Osteoblast (primary cell): ENCODE data around the gene CHTF18. TPM values are rescaled to one million over a fixed set of nuclear protein-coding genes. Genes with fewer than 3 reads are reported as not detected.

Source experiments
- DNase-seq: peaks from one replicate; pipeline ENCODE4 v3.0.0; 2011; ENCODE audit warnings: low spot score, mixed read lengths; ENCODE audit not compliant: insufficient read length; ENCODE audit errors: missing footprints
- H2AFZ ChIP-seq: 2 replicates; pipeline ENCODE4 v1.6.0; 2011; ENCODE audit warnings: mild to moderate bottlenecking, low read length
- H3K27ac ChIP-seq: 2 replicates; pipeline ENCODE4 v1.5.1; 2011; ENCODE audit warnings: mild to moderate bottlenecking, low read depth, low read length, moderate library complexity
- H3K27me3 ChIP-seq: 2 replicates; pipeline ENCODE4 v1.6.0; 2012; ENCODE audit warnings: mild to moderate bottlenecking, control low read depth, inconsistent platforms, low read length, moderate library complexity; ENCODE audit not compliant: insufficient read depth
- H3K36me3 ChIP-seq: 2 replicates; pipeline ENCODE4 v1.5.1; 2011; ENCODE audit warnings: mild to moderate bottlenecking, low read length, control low read depth, moderate library complexity; ENCODE audit not compliant: insufficient read depth
- H3K4me1 ChIP-seq: 2 replicates; pipeline ENCODE4 v1.5.1; 2011; ENCODE audit warnings: mild to moderate bottlenecking, low read length, control low read depth, moderate library complexity; ENCODE audit not compliant: insufficient read depth
- H3K4me2 ChIP-seq: 2 replicates; pipeline ENCODE4 v1.6.0; 2011; ENCODE audit warnings: mild to moderate bottlenecking, low read length; ENCODE audit not compliant: insufficient read depth
- H3K4me3 ChIP-seq: fragments of 200-600 bp; sonication (generic); 3 replicates; pipeline ENCODE4 v1.5.1; 2012; ENCODE audit warnings: mild to moderate bottlenecking, low read length, inconsistent platforms; ENCODE audit not compliant: insufficient read depth
- H3K79me2 ChIP-seq: 2 replicates; pipeline ENCODE4 v1.6.0; 2012; ENCODE audit warnings: mild to moderate bottlenecking, low read length, control low read depth, inconsistent platforms; ENCODE audit not compliant: insufficient read depth
- H3K9me3 ChIP-seq: 2 replicates; pipeline ENCODE4 v1.5.1; 2011; ENCODE audit warnings: low read depth, low read length, control low read depth
- H4K20me1 ChIP-seq: 2 replicates; pipeline ENCODE4 v1.6.0; 2012; ENCODE audit warnings: mild to moderate bottlenecking, low read length, control low read depth; ENCODE audit not compliant: insufficient read depth
- total RNA-seq: library from RNA; depleted of rRNA; stranded (reverse); fragments of >200 nt; gene quantifications from 2 replicates; pipeline ENCODE4 v1.2.3, GENCODE V29; 2012
- TF ChIP-seq, protein P1 (sequence below): IDR thresholded peaks from 2 replicates; pipeline ENCODE4 v1.5.1; 2011; ENCODE audit warnings: mild to moderate bottlenecking, low read depth, low read length, moderate library complexity; ENCODE audit errors: extremely low read depth

CHTF18 gene
- total RNA-seq, 1 donor = 3.3 TPM

DNA sequence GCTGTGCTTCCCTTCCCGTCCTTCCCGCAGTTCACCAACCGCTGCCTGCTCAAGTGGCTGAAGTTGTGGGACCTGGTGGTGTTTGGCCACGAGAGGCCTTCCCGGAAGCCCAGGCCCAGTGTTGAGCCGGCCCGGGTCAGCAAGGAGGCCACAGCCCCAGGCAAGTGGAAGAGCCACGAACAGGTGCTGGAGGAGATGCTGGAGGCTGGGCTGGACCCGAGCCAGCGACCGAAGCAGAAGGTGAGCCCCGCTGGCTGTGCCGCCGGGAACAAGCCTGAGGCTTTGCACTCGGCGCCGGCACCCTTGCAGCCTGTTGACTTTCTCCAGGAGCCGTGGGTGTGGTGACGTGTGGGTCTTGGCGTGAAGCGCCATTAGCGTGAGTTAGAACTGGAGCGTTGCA, 2.7 kb downstream of the CHTF18 start:
- Histone ChIP-seq H4K20me1 (peaks cover 17% of the 10 kb centered on the region), H3K79me2 (peaks cover 30% of the 10 kb centered on the region), H2AFZ (no peak overlapping the region), H3K27me3 (no peaks in the 10 kb centered on the region), H3K4me1 (peaks cover 17% of the 10 kb centered on the region), H3K36me3 (peaks cover 7% of the 10 kb centered on the region), H3K4me2 (no peak overlapping the region), H3K27ac (no peak overlapping the region), H3K4me3 (no peak overlapping the region), H3K9me3 (no peaks in the 10 kb centered on the region)
- DNase-seq = no peak
- TF ChIP-seq, protein P1, sequence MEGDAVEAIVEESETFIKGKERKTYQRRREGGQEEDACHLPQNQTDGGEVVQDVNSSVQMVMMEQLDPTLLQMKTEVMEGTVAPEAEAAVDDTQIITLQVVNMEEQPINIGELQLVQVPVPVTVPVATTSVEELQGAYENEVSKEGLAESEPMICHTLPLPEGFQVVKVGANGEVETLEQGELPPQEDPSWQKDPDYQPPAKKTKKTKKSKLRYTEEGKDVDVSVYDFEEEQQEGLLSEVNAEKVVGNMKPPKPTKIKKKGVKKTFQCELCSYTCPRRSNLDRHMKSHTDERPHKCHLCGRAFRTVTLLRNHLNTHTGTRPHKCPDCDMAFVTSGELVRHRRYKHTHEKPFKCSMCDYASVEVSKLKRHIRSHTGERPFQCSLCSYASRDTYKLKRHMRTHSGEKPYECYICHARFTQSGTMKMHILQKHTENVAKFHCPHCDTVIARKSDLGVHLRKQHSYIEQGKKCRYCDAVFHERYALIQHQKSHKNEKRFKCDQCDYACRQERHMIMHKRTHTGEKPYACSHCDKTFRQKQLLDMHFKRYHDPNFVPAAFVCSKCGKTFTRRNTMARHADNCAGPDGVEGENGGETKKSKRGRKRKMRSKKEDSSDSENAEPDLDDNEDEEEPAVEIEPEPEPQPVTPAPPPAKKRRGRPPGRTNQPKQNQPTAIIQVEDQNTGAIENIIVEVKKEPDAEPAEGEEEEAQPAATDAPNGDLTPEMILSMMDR = no peak

GRCh38 chr16:792221-792995, 4.0 kb downstream of the CHTF18 start:
- Histone ChIP-seq H3K27ac (no peak overlapping the region), H3K36me3 (peaks cover 4% of the 10 kb centered on the region), H3K4me2 (no peak overlapping the region), H3K9me3 (no peaks in the 10 kb centered on the region), H3K4me1 (peaks cover 13% of the 10 kb centered on the region), H4K20me1 (peaks cover 6% of the 10 kb centered on the region), H3K4me3 (no peak overlapping the region), H3K79me2 (peaks cover 21% of the 10 kb centered on the region), H3K27me3 (no peaks in the 10 kb centered on the region), H2AFZ (no peak overlapping the region)
- no peak for DNase-seq
- TF ChIP-seq, protein P1 = no peak

DNA sequence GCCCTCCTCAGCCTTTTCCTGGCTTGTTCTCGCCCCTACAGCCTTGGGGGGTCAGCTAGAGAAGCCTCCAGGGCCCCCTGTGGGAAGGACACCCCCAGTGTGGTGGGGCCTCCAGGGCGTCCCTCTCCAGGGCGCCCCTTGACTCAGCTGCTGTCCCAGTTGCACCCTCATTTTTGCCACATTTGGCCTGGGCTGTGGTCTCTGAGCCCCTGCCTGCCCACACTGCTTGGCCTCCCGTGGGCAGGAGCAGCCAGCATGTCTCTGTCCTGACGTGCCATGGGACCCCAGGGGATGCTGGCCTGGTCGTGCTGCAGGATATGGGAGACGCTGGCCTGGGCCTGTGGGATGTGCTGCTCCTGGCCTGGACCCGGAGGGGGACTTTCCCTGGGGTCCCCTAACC, 5.0 kb downstream of the CHTF18 start:
- H3K4me1 ChIP-seq = peaks cover 10% of the 10 kb centered on the region
- H3K36me3 ChIP-seq = peaks cover 4% of the 10 kb centered on the region
- H3K4me3 ChIP-seq = no peak overlapping the region
- H3K27ac ChIP-seq = no peak overlapping the region
- peaks cover 14% of the 10 kb centered on the region for H3K79me2 ChIP-seq
- TF ChIP-seq, protein P1 = no peak
- H2AFZ ChIP-seq = no peak overlapping the region
- no peak for DNase-seq
- H3K4me2 ChIP-seq = no peak overlapping the region
- no peaks in the 10 kb centered on the region for H4K20me1 ChIP-seq
- H3K9me3 ChIP-seq = no peaks in the 10 kb centered on the region
- H3K27me3 ChIP-seq = no peaks in the 10 kb centered on the region

DNA sequence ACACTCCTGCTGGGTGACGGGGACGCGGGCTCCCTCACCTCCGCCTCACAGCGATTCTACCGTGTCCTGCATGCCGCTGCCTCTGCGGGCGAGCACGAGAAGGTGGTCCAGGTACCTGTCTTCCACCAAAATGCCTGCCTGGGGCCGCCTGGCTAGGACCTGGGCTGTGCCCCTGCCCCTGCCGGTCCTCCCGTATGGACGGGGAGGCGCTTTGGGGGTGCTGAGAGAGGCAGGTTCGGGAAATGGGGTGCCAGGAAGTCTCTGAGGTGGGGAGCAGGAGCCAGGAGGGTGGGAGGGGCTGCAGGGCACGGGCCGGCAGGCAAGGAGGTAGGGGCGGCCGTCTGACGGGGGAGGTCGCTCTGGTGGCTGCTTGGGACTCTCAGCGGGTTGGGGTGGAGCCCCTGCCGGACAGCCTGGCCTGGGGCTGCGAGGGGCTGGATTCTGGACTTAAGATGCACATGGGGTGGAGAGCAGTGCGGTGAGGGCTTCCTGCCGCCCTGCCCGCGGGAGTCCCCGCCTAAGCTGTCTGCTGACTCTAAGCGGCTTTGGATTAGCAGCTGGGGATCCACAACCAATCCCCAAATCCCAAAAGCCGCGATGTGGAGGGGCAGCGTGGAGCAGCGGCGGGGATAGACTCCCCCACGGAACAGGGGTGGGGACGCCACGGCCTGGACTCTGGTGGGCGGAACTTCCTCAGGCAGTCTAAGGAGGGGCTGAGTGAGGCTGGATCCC, 5.8 kb downstream of the CHTF18 start:
- H4K20me1 ChIP-seq = no peaks in the 10 kb centered on the region
- no peak overlapping the region for H3K4me3 ChIP-seq

More for the DNA sequence above, 5.8 kb downstream of the CHTF18 start:
- H2AFZ ChIP-seq = no peak overlapping the region
- DNase-seq = no peak
- H3K9me3 ChIP-seq = no peaks in the 10 kb centered on the region
- H3K27ac ChIP-seq = no peak overlapping the region
- H3K4me1 ChIP-seq = peaks cover 4% of the 10 kb centered on the region
- no peak overlapping the region for H3K4me2 ChIP-seq
- TF ChIP-seq, protein P1 = no peak
- H3K27me3 ChIP-seq = no peaks in the 10 kb centered on the region
- peaks cover 7% of the 10 kb centered on the region for H3K79me2 ChIP-seq
- H3K36me3 ChIP-seq = peaks cover 4% of the 10 kb centered on the region
